KOPT-K1 (cell line): ENCODE results near the gene C19orf67.

Source experiments
- H3K27ac ChIP-seq: fragments of 200-600 bp; sonication (generic); 2 replicates; pipeline ENCODE4 v1.5.1; 2016; ENCODE audit warnings: antibody characterized with exemption, mild to moderate bottlenecking, low read depth, low read length; ENCODE audit not compliant: poor library complexity, severe bottlenecking
- H3K36me3 ChIP-seq: fragments of 200-600 bp; sonication (generic); 2 replicates; pipeline ENCODE4 v1.5.1; 2017; ENCODE audit warnings: antibody characterized with exemption, mild to moderate bottlenecking, low read length, moderate library complexity; ENCODE audit not compliant: insufficient read depth
- H3K9me3 ChIP-seq: fragments of 200-600 bp; sonication (generic); 2 replicates; pipeline ENCODE4 v1.5.1; 2017; ENCODE audit warnings: antibody characterized with exemption, low read length, mild to moderate bottlenecking; ENCODE audit not compliant: insufficient read depth, poor library complexity, severe bottlenecking

C19orf67 gene

DNA sequence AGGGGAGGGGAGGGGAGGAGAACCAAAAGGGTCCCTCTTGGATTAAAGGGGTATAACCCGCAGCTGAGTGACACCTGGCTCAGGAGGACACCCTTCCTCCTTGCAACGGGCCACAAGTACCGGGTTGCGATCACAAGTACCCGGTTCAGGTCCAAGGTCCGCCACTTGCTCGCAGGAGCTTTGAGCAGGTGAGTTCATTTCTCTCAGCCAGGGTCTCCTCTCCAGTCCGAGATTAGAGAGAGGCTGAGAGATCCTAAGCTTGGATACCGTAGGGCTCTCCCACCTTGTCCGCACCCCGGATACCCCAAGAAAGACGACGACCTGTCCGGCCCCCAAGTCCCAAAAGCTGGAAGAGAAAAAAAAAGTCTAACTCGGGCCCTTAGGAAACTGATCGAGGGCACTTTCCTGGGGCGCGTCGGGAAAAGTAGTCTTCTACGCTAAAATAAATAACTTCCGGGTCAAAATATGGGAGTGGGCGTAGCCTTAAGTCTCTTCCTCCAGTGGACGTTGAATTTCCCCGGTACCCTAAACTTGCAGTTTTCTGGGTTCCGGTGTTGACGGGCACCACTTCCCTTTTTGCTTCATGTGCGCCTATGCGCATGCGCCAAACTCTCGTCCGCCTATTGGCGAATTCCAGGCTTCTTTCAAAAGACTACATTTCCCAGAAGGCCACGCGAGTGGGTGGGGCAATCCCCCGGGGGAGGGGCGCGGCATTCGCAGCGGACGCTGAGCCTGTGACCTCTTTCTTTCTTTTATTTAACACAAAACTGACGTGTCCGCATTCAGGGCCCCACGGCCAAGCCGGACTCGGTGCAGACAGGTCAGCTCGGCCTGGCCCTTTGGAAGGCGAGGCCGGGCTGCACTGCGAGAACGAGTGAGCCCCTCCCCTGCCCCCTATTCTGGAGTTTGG is 4.4 kb downstream of the C19orf67 start:
- H3K27ac ChIP-seq, result peak overlapping the region; percentile 67
- H3K36me3 ChIP-seq, result no peaks in the 10 kb centered on the region
- H3K9me3 ChIP-seq, result no peaks in the 10 kb centered on the region

DNA sequence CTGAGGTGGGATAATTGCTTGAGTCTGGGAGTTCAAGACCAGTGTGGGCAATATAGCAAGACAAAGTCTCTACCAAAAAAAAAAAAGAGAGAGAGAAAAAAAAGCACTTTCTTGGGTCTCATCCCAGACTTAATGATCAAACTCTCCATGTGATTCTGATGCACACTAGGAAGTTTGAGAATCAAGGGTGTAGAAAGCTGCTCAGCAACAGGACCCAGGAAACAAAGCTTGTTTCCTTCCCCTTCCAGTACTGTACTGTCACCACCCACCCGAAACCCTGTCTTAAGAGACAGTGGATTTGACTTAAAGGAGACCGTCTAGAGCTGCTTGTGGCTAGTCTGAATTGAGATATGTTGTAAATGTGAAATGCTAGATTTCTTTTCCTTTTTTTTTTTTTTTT is 7.2 kb downstream of the C19orf67 start:
- no peaks in the 10 kb centered on the region for H3K9me3 ChIP-seq
- no peaks in the 10 kb centered on the region for H3K36me3 ChIP-seq
- no peak overlapping the region for H3K27ac ChIP-seq

DNA sequence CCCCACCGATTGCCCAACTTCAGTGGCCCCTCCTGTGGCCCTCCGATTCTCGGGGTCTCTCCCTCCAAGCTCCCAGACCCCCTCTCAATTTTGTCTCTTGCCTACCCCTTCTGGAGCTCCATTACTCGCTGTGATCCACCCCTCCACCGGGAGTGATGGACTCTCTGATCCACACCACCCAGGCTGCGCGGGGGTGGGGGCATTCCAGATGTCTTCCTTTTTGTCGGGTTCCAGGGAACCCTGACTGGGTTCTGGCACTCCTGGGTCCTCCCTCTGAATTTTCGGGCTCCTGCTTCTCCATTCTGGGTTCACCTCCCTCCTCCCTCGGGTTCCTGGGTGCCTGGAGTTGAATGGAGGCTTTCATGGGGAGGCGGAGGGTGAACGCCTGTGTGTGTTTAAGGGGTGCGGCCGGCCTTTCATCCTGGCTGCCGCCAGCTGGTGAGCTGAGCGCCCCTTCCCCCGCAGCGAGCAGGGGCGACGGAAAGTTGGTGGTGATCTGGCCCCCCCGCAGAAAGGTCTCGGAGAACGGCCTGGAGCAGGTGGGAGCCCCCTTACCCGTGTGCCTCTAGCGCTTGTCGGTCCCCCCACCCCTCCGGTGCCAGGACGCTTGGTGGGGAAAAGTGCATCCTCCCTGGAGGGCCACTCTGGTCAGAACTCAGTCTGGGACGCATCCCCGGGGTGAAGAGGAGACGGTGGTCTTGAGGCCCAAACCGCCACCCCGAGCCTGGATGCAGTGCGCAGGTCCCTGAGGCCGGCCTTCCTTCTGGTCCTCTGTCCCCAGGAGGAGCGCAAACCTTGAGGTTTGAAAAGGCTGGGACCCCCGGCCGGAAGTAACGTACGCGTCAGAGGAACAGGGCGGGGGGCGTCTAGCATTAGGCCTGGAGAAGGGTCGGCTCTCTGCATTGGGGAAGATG is 11.4 kb downstream of the C19orf67 start:
- peak overlapping the region; percentile 20 for H3K27ac ChIP-seq
- no peaks in the 10 kb centered on the region for H3K9me3 ChIP-seq
- H3K36me3 ChIP-seq, result no peaks in the 10 kb centered on the region

DNA sequence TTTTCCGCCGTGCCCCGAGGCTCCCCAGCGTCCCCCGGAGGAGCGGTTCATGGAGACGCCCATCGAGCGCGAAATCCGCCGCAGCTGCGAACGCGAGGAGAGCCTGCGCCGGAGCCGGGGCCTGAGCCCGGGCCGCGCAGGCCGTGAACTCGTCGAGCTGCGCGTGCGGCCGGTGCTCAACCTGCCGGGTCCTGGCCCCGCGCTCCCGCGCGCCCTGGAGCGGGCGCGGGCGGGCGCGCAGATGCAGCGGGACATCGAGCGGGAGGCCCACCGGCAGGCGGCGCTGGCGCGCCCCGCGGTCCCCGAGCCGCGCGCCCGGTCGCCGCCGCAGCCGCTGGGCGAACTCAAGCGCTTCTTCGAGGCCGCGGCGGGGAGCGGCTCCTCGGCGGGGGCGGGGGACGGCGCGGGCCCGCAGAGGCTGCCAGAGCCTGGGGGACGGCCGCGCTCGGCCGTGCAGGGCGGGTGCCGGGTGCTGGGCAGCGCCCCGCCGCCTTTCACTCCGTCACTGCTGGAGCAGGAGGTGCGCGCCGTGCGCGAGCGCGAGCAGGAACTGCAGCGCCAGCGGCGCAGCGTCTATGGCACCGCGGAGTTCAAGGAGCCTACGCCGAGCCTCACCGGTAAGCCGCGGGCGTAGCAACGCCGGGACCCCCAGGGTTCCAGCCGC is 12.2 kb downstream of the C19orf67 start:
- peak overlapping the region; percentile 20 for H3K27ac ChIP-seq
- no peaks in the 10 kb centered on the region for H3K9me3 ChIP-seq
- no peaks in the 10 kb centered on the region for H3K36me3 ChIP-seq

DNA sequence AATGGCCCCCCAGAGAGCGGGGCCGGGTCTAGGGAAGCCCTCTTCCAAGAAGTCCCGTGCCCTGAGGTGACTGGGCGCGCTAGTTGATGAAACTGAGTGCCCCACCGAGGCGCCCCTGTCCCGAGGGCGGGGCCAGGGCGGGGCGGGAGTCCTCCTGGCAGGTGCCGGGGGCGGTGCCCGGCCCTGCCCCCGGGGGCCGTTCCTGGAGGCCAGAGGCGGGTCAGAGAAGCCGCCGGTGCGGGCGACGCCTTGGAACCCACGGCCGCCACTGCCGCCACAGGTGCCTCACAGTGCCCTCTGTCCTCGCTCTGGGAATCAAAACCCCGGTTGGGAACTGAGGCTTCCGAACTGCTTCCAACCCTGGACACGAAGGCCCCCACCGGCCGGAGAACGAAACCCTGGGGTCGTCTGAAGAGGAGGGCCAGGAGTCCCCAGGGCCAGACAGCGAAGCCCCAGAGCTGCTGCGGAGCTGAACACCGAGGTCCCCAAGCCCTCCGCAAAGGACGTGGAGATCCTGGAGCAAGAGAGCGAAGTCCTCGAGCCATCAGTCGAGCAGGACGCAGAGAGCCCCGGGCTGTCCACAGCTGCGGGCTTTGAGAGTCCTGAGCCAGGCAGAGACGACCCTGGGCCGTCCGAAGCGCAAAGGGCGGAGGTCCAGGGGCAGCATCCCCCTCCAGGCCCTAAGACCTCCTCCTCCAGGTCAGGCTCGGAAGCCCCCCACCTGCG is 12.9 kb downstream of the C19orf67 start, which contains the start of gene MISP3:
Gene MISP3, plus strand, starts transcription at position 252 of the 726 bp plus-strand sequence. CDS start 524 bp downstream, outside the sequence.
- no peaks in the 10 kb centered on the region for H3K36me3 ChIP-seq
- H3K9me3 ChIP-seq, result no peaks in the 10 kb centered on the region
- peak within 1 kb of the TSS; percentile 20 for H3K27ac ChIP-seq

DNA sequence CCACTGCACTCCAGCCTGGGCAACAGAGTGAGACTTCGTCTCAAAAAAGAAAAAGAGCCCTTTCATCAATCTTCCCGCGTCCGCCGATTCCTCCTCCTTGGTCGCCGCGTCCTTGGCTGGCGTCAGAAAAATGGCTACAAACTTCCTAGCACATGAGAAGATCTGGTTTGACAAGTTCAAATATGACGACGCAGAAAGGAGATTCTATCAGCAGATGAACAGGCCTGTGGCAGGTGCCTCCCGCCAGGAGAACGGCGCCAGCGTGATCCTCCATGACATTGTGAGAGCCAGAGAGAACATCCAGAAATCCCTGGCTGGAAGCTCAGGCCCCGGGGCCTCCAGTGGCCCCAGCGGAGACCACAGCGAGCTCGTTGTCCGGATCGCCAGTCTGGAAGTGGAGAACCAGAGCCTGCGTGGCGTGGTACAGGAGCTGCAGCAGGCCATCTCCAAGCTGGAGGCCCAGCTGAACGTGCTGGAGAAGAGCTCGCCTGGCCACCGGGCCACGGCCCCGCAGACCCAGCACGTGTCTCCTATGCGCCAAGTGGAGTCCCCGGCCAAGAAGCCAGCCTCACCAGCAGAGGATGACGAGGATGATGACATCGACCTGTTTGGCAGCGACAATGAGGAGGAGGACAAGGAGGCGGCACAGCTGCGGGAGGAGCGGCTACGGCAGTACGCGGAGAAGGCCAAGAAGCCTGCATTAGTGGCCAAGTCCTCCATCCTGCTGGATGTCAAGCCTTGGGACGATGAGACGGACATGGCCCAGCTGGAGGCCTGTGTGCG is 15.1 kb downstream of the C19orf67 start:
- Histone ChIP-seq H3K27ac (no peak overlapping the region), H3K9me3 (no peaks in the 10 kb centered on the region), H3K36me3 (no peaks in the 10 kb centered on the region)

DNA sequence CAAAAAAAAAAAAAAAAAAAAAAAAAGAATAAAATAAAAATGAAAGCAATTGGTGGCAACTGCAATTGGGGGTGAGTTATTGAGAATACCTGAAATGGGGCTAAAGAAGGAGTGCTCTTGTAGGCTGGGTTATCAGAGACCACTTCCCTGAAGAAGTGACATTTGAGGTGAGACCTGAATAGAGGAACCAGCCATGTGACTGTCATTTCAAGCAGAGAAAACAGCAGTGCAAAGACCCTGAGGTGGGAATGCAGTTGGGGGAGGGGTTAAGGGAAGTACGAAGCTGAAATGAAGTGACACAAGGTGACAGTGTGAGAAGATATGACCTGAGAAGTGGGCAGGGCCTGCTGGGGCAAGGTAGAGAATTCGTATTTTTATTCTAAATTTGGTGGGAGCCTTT is 19.4 kb downstream of the C19orf67 start:
- no peak overlapping the region for H3K27ac ChIP-seq

DNA sequence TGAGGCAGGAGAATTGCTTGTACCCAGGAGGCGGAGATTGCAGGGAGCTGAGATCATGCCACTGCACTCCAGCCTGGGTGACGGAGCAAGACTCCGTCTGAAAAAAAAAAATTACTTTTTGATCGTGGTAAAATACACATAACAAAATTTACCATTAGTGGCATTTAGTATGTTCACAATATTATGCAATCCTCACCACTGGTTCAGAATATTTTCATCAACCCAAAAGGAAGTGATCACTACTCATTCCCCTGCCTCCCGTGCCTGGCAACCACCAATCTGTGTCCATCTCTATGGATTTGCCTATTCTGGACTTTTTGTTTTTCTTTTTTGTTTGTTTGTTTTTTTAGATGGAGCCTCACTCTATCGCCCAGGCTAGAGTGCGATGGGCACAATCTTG is 22.5 kb downstream of the C19orf67 start:
- Histone ChIP-seq H3K9me3 (no peaks in the 10 kb centered on the region), H3K36me3 (no peaks in the 10 kb centered on the region), H3K27ac (no peak overlapping the region)

More for the DNA sequence above, 19.4 kb downstream of the C19orf67 start:
- H3K36me3 ChIP-seq, result no peaks in the 10 kb centered on the region
- H3K9me3 ChIP-seq, result no peaks in the 10 kb centered on the region

DNA sequence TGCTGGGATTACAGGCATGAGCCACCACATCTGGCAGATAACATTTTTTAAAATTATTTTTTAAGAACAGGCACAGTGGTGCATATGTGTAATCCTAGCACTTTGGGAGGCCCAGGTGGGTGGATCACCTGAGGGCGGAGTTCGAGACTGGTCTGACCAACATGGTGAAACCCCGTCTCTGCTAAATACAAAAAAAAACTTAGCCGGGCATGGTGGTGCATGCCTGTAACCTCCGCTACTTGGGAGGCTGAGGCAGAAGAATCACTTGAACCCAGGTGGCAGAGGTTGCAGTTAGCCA is 23.1 kb downstream of the C19orf67 start:
- Histone ChIP-seq H3K27ac (no peak overlapping the region), H3K36me3 (no peaks in the 10 kb centered on the region), H3K9me3 (no peaks in the 10 kb centered on the region)

DNA sequence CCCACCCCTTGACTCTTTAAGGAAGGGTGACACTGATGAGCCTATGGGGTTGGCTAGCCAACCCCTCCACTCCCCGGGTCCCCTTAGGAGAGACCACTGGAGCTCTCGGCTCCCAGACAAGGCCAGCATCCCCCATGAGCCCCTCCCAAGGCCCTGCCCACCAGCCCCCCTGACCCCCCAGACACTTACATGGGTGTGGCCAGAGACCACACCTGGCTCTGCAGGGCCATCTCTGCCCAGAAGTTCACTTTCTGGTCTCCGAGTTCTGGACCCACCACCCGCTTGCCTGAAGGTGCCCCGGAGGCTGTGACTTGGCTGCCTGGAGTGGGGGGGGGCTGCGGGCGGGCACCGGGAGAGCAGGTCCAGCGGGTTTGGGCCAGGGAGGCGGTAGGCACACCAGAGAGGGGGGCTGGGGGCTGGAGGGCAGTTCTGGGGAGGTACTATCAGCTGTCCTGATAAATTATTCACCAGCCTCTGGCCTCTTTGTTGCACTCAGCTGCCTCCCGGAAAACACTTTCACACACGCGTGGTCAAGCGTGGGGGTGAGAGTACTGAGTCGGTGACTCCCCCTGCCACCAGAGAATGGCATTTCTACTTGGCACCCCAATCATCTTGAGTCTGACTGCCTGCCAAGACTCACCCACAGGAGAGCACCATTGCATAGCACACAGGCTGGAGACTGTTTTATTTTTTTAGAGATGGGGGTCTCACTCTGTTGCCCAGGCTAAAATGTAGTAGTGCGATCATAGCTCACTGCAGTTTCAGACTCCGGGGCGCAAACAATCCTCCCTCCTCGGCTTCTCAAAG is 23.6 kb downstream of the C19orf67 start, which contains the start of gene PALM3:
Gene PALM3, minus strand, starts transcription at position 326 of the 807 bp plus-strand sequence. Its CDS starts 96 bp downstream, at position 230.
- no peaks in the 10 kb centered on the region for H3K36me3 ChIP-seq
- no peaks in the 10 kb centered on the region for H3K9me3 ChIP-seq
- H3K27ac ChIP-seq, result no peak within 1 kb of the TSS

DNA sequence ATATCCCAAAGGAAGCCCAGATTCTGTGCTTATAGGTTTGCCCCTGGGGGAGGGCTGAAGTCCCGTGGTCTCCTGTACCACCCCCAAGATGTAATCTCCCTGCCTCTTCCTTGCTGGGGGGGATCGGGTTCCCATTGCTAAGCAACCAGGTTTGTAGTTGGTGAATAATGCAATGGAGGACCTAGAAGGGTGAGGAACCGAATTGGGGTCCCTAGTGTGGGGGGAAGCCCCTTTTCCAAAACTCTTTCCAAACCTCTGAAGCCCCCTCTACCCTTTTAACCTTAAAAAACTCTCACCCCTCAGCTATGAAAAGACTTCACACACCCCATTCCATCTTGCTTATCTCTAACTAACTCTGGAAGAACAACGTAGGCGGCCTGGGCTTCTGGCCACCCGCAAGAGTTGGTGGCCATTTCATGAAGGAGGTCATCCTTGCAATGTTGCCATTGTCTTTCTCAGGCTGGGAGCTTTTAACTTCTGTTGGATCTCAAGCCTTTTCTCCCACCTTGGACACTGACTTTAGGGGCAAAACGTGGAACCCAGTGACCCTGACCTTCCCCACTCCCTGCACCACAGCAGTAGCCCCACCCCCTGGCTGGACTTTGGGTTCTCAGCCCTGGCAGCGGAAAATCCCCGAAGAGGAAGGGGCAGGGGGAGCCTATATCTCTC is 24.4 kb downstream of the C19orf67 start:
- Histone ChIP-seq H3K36me3 (no peaks in the 10 kb centered on the region), H3K9me3 (no peaks in the 10 kb centered on the region), H3K27ac (no peak overlapping the region)

DNA sequence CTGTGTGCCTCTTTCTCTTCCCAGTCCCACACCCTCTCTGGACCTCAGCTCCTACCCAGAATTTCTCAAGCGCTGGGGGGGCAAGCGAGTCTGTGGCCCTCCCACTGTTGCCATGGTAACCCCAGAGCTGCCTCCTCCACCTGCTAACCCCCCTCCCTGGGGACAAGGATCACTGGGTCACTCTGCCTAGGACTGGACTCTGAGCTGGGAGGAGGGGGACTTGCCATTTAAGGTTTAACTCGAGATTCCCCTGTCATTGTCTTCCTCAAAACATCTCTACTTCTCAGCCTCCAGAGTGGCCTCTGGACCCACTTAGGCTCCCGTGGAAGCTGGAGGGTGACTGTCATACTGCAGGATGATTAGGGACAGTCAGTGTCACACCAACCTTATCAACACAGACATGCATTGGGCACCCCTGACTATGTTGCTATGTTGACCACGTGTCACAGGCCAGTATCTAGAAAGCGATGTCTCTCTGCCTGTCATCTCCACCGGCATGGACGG is 25.9 kb downstream of the C19orf67 start:
- Histone ChIP-seq H3K9me3 (no peaks in the 10 kb centered on the region), H3K27ac (no peak overlapping the region), H3K36me3 (no peaks in the 10 kb centered on the region)

DNA sequence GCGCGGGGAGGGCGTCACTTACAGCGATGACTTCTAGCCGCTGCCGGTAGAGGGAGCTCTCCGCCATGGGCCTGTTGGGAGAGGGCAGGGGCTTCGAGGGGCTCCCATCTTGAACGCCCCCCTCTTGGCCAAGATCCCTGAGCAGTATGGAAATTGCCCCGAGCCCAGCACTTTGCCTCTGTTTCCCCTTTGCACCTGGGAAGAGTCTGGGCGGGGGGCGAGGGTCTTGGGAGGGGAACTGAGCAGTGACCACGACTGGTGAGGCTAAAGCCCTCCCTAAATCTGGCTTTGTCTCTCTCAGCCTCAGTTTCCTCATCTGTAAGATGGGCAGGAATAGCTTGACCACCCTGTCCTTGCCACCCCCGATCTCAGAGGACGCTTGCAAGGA is 26.5 kb downstream of the C19orf67 start:
- no peak overlapping the region for H3K27ac ChIP-seq
- no peaks in the 10 kb centered on the region for H3K9me3 ChIP-seq
- H3K36me3 ChIP-seq, result no peaks in the 10 kb centered on the region
